Activated B cell treated with CpG ODN at 0.5 μM for 24 hours (primary cell): ENCODE results near the gene GSTM2. TPM values are rescaled to one million over a fixed set of nuclear protein-coding genes. Genes with fewer than 3 reads are reported as not detected.
A peak's percentile ranks its signal among the peaks of the same experiment; 100 is the strongest.
"Not testable (repeated sequence)": the region's sequence is repeated elsewhere in the genome, so short reads cannot be mapped to it uniquely, and the experiment has no call there.

ENCODE experiments used
- ATAC-seq: fragments of 200-7000 bp; cut with Tn5 transposase; one replicate; pipeline ENCODE4 v1.10.0; 2021; ENCODE audit warnings: low read depth, mild to moderate bottlenecking, moderate library complexity
- CTCF ChIA-PET: fragments of 350-600 bp; sonication (Branson Sonifier 250); formaldehyde crosslinking; loops from one replicate; lab custom pipeline; 2021; ENCODE audit warnings: antibody characterized with exemption; lab: Charles Lee
- POLR2A ChIA-PET: fragments of 350-600 bp; sonication (Branson Sonifier 250); formaldehyde crosslinking; loops from one replicate; lab custom pipeline; 2021; ENCODE audit warnings: antibody characterized with exemption; lab: Charles Lee
- DNase-seq: peaks from one replicate; pipeline ENCODE4 v3.0.0; 2022
- H3K27ac Mint-ChIP-seq: one replicate; pipeline ENCODE4 v1.8.0; 2020; ENCODE audit warnings: mixed read lengths
- H3K27me3 Mint-ChIP-seq: one replicate; pipeline ENCODE4 v1.8.0; 2021; ENCODE audit warnings: mixed read lengths
- H3K36me3 Mint-ChIP-seq: one replicate; pipeline ENCODE4 v1.8.0; 2021; ENCODE audit warnings: low read depth, mixed read lengths
- H3K4me1 Mint-ChIP-seq: one replicate; pipeline ENCODE4 v1.8.0; 2021; ENCODE audit warnings: mixed read lengths
- H3K4me3 Mint-ChIP-seq: one replicate; pipeline ENCODE4 v1.8.0; 2020; ENCODE audit warnings: mild to moderate bottlenecking, mixed read lengths
- H3K9me3 Mint-ChIP-seq: one replicate; pipeline ENCODE4 v1.8.0; 2020; ENCODE audit warnings: mixed read lengths
- intact Hi-C: fragments of 100-400 bp; cut with micrococcal nuclease; formaldehyde crosslinking; loops from one replicate; pipeline ENCODE4 v1.15.1; 2024
- total RNA-seq: library from RNA; stranded (reverse); gene quantifications from 2 replicates; pipeline ENCODE4 v1.2.3, GENCODE V29; 2022
- TF ChIP-seq, protein P1 (sequence below): fragments of 200-600 bp; IDR thresholded peaks from one replicate; pipeline ENCODE4 v1.8.0; 2022; ENCODE audit warnings: antibody characterized with exemption, mild to moderate bottlenecking

Gene GSTM2
- total RNA-seq, 1 donor from 2014 or later: 11.0 TPM

DNA sequence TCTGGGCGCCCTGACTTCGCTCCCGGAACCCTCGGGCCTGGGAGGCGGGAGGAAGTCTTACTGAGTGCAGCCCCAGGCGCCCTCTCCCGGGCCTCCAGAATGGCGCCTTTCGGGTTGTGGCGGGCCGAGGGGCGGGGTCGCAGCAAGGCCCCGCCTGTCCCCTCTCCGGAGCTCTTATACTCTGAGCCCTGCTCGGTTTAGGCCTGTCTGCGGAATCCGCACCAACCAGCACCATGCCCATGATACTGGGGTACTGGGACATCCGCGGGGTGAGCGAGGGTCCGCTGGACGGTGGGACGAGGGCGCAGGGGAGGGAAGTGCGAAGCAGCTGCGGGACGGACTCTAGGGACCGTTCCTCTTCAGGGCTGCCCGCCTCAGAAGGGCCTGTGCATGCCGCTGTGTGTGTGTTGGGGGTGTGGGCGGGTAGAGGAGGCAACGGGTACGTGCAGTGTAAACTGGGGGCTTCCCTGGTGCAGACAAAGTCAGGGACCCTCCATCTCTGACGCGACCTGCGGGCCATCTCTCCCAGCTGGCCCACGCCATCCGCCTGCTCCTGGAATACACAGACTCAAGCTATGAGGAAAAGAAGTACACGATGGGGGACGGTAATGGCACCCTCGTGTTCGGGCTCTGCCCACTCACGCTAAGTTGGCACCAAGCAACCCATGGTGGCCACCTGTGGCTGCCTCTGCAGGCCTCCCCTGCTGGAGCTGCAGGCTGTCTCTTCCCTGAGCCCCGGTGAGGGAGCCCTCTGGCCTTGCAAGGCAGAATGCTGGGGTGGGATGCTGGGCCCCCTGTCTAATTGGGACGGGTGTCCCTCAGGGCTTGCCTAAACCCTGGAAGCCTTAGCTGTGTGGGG, 20.0 kb downstream of the GSTM2 start, which contains the start of gene GSTM1:
GSTM1 (plus strand) TSS at position 177 of the 859 bp plus-strand sequence; CDS start at position 234, 57 bp downstream.
- peaks cover 11% of the 10 kb centered on the region for H3K4me1 Mint-ChIP-seq
- peak within 1 kb of the TSS; percentile 87 for H3K27ac Mint-ChIP-seq
- H3K27me3 Mint-ChIP-seq: no peaks in the 10 kb centered on the region
- DNase-seq (peak; percentile 62), ATAC-seq (peak; percentile 98)
- intact Hi-C loops: loop anchor here (1.0 kb wide), 2 partner anchors 45 to 142 kb away; no protein-coding TSS in a partner anchor
- TF ChIP-seq, protein P1, sequence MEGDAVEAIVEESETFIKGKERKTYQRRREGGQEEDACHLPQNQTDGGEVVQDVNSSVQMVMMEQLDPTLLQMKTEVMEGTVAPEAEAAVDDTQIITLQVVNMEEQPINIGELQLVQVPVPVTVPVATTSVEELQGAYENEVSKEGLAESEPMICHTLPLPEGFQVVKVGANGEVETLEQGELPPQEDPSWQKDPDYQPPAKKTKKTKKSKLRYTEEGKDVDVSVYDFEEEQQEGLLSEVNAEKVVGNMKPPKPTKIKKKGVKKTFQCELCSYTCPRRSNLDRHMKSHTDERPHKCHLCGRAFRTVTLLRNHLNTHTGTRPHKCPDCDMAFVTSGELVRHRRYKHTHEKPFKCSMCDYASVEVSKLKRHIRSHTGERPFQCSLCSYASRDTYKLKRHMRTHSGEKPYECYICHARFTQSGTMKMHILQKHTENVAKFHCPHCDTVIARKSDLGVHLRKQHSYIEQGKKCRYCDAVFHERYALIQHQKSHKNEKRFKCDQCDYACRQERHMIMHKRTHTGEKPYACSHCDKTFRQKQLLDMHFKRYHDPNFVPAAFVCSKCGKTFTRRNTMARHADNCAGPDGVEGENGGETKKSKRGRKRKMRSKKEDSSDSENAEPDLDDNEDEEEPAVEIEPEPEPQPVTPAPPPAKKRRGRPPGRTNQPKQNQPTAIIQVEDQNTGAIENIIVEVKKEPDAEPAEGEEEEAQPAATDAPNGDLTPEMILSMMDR: no peak
- no peaks in the 10 kb centered on the region for H3K9me3 Mint-ChIP-seq
- ChIA-PET CTCF (interaction anchor here (0.8 to 2.1 kb wide), 7 partner anchors 17 to 297 kb away, joined by 3 to 12 read pairs (median 3); partner anchors contain the start of genes AHCYL1 and GNAI3), POLR2A (interaction anchor here (0.6 to 2.1 kb wide), 10 partner anchors 32 to 347 kb away, joined by 3 to 17 read pairs (median 5); partner anchors contain the start of genes AHCYL1, AMPD2, GNAI3 and GNAT2)
- H3K4me3 Mint-ChIP-seq: peak within 1 kb of the TSS; percentile 89
- H3K36me3 Mint-ChIP-seq: peaks cover 13% of the 10 kb centered on the region

DNA sequence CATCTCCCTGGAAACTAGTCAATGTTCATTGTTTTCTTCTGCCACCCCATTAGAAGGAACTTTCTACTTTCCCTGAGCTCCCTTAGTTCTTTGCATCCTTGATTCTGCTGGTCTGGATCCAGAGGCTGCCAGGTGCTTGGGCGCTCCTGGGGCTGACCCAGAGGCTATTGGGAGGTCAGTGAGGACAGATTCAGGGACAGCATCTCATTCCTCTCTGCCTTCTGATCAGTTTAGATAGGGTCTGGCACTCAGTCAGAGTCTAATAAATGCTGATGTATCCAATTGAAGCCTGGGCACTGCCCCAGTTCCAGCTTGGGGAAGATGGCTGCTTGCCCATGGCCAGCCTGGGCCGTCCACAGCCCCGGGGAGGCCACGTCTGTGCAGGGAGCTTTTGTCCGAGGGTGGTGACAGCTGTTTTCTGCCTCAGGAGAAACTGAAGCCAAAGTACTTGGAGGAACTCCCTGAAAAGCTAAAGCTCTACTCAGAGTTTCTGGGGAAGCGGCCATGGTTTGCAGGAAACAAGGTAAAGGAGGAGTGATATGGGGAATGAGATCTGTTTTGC, 22.1 kb downstream of the GSTM2 start:
- Mint-ChIP-seq H3K4me3 (no peak overlapping the region), H3K9me3 (no peaks in the 10 kb centered on the region), H3K27ac (no peak overlapping the region), H3K36me3 (peaks cover 13% of the 10 kb centered on the region), H3K4me1 (peaks cover 11% of the 10 kb centered on the region), H3K27me3 (no peaks in the 10 kb centered on the region)
- TF ChIP-seq, protein P1: no peak
- intact Hi-C loops: no loop called here
- DNase-seq: no peak
- POLR2A ChIA-PET: no interaction called here
- CTCF ChIA-PET: no interaction called here
- no peak for ATAC-seq

DNA sequence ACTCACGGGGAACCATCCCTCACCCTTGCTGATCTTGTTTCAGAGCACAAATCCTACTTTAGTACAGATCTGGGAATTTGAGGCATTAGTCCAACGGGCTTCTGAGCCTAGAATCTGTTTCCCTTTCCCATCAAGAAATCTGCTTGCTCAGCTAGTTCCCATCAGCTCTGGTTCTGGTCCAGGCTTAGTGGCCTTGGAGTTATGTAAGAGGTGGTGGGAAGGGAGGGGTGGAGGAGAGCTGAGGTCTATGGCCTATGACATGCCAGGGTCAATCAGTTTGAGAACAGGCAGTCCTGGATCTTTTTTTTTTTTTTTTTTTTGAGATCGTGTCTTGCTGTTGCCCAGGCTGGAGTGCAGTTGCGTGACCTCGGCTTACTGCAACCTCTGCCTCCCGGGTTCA, 23.9 kb downstream of the GSTM2 start:
- H3K4me3 Mint-ChIP-seq: no peak overlapping the region
- CTCF ChIA-PET: interaction anchor here (0.6 kb wide), 1 partner anchor 394 kb away, joined by 4 read pairs; no protein-coding TSS in a partner anchor

DNA sequence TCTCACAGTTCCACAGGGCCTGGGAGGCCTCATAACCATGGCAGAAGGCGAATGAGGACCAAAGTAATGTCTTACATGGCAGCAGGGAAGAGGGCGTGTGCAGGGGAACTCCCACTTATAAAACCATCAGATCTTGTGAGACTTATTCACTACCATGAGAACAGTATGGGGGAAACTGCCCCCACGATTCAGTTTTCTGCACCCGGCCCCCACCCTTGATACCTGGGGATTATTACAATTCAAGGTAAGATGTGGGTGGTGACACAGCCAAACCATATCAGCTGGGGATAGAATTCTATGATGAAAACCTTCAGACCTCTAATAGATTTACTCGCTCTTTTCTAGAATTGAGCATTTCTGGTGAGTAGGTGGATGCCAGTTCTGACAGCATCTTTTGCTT, 26.5 kb downstream of the GSTM2 start:
- H3K4me3 Mint-ChIP-seq, intact Hi-C loops, H3K27ac Mint-ChIP-seq, H3K4me1 Mint-ChIP-seq, POLR2A ChIA-PET, H3K27me3 Mint-ChIP-seq, CTCF ChIA-PET, H3K9me3 Mint-ChIP-seq, DNase-seq, ATAC-seq: not testable (repeated sequence)
- peaks cover 21% of the 10 kb centered on the region for H3K36me3 Mint-ChIP-seq

More for the DNA sequence above, 23.9 kb downstream of the GSTM2 start:
- no peaks in the 10 kb centered on the region for H3K27me3 Mint-ChIP-seq
- H3K4me1 Mint-ChIP-seq: peaks cover 11% of the 10 kb centered on the region
- POLR2A ChIA-PET: no interaction called here
- H3K36me3 Mint-ChIP-seq: peaks cover 18% of the 10 kb centered on the region
- DNase-seq (no peak), ATAC-seq (no peak)
- no peaks in the 10 kb centered on the region for H3K9me3 Mint-ChIP-seq
- H3K27ac Mint-ChIP-seq: no peak overlapping the region
- TF ChIP-seq, protein P1: no peak
- intact Hi-C loops: no loop called here

DNA sequence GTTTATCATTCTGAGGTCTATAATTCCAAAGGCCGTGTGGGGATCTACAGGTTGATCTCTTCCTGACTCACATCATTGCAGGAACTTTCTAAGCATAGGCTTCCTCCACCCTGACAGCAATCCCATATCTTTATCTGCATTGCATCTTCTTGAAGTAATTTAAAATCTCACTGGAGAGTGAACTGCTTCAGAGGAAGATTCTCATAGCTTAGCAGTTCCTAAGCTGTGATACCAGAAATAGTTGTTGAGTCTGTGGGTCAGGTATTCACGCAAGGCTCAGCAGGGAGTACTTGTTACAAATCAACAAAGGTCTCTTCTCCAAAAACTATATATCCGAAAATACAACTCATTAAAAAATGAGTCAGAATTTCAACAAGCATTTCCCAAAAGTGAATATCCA, 27.3 kb downstream of the GSTM2 start:
- H3K27ac Mint-ChIP-seq, intact Hi-C loops, DNase-seq, H3K9me3 Mint-ChIP-seq, ATAC-seq, CTCF ChIA-PET, H3K27me3 Mint-ChIP-seq, H3K4me1 Mint-ChIP-seq, POLR2A ChIA-PET, H3K4me3 Mint-ChIP-seq: not testable (repeated sequence)
- H3K36me3 Mint-ChIP-seq: peaks cover 19% of the 10 kb centered on the region

DNA sequence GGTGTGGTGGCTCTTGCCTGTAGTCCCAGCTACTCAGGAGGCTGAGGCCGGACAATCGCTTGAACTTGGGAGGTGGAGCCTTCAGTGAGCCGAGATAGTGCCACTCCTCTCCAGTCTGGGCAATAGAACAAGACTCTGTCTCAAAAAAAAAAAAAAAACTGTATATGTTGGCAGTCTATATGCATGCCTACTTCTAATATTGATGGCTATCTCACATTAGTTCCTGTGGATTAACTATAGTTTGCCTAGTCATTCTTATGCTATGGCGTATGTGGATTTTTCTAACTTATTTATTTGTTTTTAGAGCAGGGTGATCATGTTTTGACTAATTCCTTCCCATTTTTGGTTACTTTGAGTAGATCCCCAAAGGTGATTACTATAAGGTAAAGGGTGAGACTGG, 29.2 kb downstream of the GSTM2 start:
- Mint-ChIP-seq H3K9me3 (no peaks in the 10 kb centered on the region), H3K4me1 (no peaks in the 10 kb centered on the region), H3K27me3 (no peaks in the 10 kb centered on the region), H3K27ac (no peak overlapping the region), H3K4me3 (no peak overlapping the region), H3K36me3 (peaks cover 10% of the 10 kb centered on the region)
- intact Hi-C loops: no loop called here
- ChIA-PET POLR2A (no interaction called here), CTCF (no interaction called here)
- ATAC-seq (no peak), DNase-seq (no peak)
- TF ChIP-seq, protein P1: no peak

DNA sequence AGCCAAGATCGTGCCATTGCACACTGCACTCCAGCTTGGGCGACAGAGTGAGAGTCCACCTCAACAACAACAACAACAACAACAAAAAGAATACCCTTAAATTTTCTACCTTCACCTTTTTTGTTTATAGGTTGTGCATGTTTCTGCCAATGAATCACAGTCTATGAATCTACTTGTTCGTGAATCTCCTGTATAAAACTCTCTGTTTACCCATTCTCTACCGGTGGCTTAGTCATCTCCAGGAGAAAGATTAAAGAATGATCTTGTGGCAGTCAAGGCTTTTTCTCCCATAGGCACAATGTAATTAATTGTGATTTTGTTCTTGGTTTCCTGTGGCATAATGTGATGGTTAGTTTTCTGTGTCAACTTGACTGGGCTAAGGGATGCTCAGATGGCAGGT, 30.0 kb downstream of the GSTM2 start:
- CTCF ChIA-PET, POLR2A ChIA-PET, H3K4me1 Mint-ChIP-seq, DNase-seq, ATAC-seq, intact Hi-C loops, H3K36me3 Mint-ChIP-seq, H3K27me3 Mint-ChIP-seq, H3K27ac Mint-ChIP-seq, H3K4me3 Mint-ChIP-seq, H3K9me3 Mint-ChIP-seq: not testable (repeated sequence)

DNA sequence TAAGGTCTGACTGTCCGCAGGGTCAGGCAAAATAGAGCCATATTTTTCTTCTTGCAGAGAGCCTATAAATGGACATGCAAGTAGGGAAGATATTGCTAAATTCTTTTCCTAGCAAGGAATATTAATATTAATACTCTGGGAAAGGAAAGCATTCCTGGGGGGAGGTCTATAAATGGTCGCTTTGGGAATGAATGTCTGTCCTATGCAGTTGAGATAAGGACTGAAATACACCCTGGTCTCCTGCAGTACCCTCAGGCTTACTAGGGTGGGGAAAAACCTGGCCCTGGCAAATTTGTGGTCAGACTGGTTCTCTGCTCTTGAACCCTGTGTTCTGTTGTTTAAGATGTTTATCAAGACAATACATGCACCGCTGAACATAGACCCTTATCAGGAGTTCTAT, 35.1 kb downstream of the GSTM2 start:
- ATAC-seq, H3K9me3 Mint-ChIP-seq, H3K27me3 Mint-ChIP-seq, H3K4me1 Mint-ChIP-seq, intact Hi-C loops, H3K27ac Mint-ChIP-seq, H3K36me3 Mint-ChIP-seq, CTCF ChIA-PET, H3K4me3 Mint-ChIP-seq, DNase-seq, POLR2A ChIA-PET: not testable (repeated sequence)
